NCI-H146 (cell line): ENCODE results near the gene GNA14.
"Not testable (repeated sequence)": the region's sequence is repeated elsewhere in the genome, so short reads cannot be mapped to it uniquely, and the experiment has no call there.

ENCODE experiments used
- DNase-seq: peaks from one replicate; lab custom pipeline; 2025; lab: John Stamatoyannopoulos, UW

Gene GNA14

GRCh38 chr9:77402286-77402685 lies 245.8 kb downstream of the GNA14 start:
- no peak for DNase-seq

- DNase-seq: no peak
Measured at GRCh38 chr9:77399964-77400363, 248.2 kb downstream of the GNA14 start.

GRCh38 chr9:77398581-77398980 lies 249.5 kb downstream of the GNA14 start:
- DNase-seq: not testable (repeated sequence)

GRCh38 chr9:77392328-77392727 lies 255.8 kb downstream of the GNA14 start:
- DNase-seq: no peak

GRCh38 chr9:77391834-77392233 lies 256.3 kb downstream of the GNA14 start:
- DNase-seq: no peak

GRCh38 chr9:77386187-77386586 lies 261.9 kb downstream of the GNA14 start:
- no peak for DNase-seq

- no peak for DNase-seq
Measured at GRCh38 chr9:77384406-77384805, 263.7 kb downstream of the GNA14 start.

- DNase-seq: no peak
Measured at GRCh38 chr9:77375956-77376532, 272.1 kb downstream of the GNA14 start.

GRCh38 chr9:77374266-77374665 lies 273.9 kb downstream of the GNA14 start:
- no peak for DNase-seq
